GM21381 (cell line): Measurements from ENCODE around the gene CNGB1.
"Not testable (repeated sequence)": the region's sequence is repeated elsewhere in the genome, so short reads cannot be mapped to it uniquely, and the experiment has no call there.

Experiments used
- ATAC-seq: cut with Tn5 transposase; IDR thresholded peaks from one replicate; pipeline ENCODE4 v1.9.1; 2021; ENCODE audit warnings: mild to moderate bottlenecking, moderate library complexity; ENCODE audit not compliant: unreplicated experiment

Gene CNGB1

GRCh38 chr16:57956270-57956808 is 14.6 kb downstream of the CNGB1 start:
- ATAC-seq: no peak

DNA sequence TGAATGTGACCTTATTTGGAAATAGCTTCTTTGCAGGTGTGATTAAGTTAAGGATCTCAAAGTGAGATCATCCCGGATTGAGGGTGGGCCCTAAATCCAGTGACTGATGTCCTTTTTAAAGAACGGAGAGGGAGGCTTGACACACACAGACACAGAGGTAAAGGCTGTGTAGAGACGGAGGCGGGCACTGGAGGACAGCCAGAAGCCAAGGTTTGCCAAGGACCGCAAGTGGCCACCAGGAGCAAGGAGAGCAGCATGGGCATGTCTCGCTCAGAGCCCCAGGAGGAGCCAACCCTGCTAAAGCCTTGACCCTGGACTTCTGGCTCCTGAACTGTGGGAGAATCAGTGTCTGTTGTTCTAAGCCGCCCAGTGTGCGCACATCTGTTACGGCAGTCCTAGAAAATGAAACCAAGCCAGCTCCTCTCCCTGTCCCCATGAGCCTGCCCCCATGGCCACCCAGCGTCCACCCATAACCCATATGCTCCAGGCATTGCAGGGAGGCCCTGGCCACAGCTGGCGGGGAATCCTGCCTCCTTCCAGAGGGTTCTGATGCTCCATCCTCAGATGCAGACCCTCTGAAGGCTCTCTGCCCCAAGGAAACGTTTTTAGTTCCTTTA is 15.2 kb downstream of the CNGB1 start:
- no peak for ATAC-seq

GRCh38 chr16:57953857-57954256 is 17.1 kb downstream of the CNGB1 start:
- no peak for ATAC-seq

DNA sequence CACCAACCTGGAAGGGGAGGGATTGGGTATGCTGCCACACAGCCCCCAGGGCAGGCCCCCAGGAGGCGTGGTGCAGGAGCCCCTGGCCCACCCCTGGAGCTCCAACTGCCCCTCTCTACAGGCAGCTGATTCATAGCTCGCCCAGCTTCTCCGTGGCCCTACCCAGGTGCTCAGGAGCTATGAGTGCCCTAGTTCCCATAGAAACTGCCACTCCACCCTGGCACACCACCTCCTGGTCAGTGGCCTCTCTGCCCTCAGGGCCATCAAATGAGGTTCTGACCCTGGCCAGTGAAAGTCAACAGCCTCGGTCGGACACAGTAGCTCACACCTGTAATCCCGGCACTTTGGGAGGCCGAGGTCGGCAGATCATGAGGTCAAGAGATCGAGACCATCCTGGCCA is 18.0 kb downstream of the CNGB1 start:
- ATAC-seq: no peak

DNA sequence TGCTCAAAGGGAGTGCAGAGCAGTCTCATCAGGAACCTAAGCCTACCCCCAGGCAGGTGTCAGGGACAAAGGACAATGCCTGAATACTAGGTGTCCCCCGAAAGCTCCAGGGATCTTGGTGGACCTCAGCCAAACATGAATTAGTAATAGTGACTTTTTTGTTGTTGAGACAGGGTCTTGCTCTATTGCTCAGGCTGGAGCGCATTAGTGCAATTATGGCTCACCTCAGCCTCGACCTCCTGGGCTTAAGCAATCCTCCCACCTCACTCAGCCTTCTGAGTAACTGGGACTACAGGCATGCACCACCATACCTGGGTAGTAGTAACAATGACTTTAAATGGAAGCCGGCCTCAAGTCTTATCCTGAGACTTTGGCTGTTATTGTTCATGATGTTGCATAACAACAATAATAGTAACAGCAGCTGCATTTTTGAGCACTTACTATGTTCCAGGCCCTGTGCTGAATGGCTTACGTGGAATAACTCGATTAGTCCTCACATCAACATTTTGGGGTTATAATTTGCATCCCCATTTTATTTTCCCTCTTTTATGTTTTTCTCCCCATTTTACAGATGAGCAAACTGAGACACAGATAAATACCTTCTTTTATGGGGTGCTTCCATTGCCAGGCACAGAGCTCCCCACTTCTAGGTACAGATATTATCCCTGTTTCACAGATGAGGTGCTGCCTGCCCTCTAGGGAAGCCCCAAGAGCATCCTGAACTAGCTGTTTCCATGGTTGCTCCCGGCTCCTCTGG is 19.5 kb downstream of the CNGB1 start:
- ATAC-seq: no peak

GRCh38 chr16:57950382-57950781 is 20.5 kb downstream of the CNGB1 start:
- ATAC-seq: no peak

GRCh38 chr16:57949595-57950238 is 21.2 kb downstream of the CNGB1 start:
- ATAC-seq: no peak

DNA sequence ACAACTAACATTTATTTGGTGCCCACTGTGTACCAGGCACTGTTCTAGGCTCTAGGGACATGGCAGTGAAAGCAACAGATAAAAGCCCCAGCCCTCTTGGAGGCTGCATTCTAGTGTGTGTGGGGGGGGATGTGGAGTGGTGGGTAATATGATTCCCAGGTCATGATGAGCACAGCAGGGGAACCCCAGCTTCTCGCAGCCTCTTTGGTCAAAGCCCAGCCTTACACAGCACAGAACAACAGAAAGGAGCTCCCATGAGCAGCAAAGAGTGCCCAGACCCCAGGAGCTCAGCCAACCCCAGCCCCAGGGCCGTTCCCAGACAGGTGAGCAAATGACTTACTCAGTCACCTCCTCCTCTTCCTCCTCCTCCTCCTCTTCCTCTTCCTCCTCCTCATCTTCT is 21.9 kb downstream of the CNGB1 start:
- no peak for ATAC-seq

DNA sequence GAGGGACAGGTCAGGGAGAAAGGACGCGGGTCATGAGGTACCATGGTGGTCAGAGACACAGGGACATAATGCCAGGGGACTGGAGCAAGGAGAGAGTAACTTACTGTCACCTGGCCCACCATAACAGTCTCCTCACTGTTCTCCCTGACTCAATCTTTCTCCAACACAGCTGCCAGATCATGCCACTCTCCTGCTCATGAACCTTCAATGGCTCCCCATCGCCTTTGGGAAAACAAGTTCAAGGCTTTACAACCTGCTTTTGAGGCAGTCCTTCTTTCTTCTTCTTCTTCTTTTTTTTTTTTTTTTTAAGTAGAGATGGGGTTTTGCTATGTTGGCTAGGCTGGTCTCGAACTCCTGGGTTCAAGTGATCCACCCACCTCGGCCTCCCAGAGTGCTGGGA is 22.9 kb downstream of the CNGB1 start:
- ATAC-seq: no peak

GRCh38 chr16:57947261-57947660 is 23.7 kb downstream of the CNGB1 start:
- ATAC-seq: no peak

DNA sequence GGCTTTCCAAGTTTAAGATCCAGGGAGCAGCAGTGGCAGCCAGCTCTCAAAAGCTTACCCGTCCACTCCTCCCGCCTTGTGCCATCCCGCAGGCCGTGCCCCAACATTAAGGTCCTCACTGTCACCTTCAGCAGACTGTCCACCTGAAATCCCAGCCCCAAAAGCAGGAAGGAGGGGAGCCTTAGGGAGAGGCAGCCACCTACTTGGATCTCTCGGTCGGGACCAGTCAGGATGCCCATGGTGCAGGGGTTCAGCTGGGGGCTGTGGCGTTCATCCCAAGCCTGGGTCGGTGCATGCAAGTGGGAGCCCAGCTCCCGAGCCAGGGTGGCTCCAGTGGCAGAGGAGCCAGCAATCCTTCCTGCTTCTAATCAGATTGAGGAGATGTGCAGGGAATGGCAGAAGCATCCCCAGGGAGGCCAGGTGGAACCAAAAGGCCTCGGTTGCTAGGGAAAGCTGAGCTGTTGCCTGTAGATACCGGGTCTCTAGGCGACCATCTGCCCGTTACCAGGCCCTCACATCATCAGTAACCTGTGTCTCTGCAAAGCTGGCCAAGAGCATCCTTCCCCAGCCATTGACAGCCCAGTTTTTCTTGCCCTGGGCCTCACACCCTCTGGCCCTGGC is 24.6 kb downstream of the CNGB1 start:
- ATAC-seq: no peak

GRCh38 chr16:57945740-57946138 is 25.2 kb downstream of the CNGB1 start:
- no peak for ATAC-seq

DNA sequence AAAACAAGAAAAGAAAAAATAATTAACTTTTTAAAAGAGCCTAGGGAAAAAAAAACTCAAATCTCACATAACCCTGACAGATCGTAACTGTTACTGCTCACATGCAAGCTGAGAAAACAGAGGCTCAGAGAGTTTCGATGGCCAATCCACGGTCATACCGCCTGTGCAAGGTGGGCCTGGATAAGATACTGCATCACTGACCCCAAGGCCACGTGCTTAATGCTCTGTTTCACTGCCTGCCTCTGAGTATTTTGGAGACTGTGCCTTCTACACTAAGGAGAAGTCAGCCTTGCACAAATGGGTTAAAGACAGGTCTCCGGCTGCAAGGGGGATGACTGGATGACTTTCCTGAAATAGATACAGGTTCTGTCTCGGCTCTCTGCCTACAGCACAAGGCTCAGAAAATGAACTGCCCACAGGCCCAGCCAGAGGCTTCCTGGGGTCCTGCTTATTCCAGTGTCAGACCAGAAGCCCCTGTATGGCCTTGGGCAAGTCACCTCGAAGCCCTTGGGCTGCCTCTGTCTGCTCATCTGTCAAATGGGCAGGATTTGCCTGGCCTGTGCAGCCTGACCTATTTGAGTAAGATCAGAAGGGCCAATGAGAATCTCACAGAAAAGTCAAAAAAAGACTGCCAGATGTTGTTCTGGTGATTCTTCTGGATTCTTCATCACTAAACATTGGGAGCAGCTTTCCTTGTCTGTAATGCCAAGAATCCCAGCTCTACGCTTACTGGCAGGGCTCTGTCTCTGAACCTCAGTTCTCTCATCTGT is 25.8 kb downstream of the CNGB1 start:
- ATAC-seq: no peak

- ATAC-seq: not testable (repeated sequence)
Measured at GRCh38 chr16:57943381-57943780, 27.5 kb downstream of the CNGB1 start.

DNA sequence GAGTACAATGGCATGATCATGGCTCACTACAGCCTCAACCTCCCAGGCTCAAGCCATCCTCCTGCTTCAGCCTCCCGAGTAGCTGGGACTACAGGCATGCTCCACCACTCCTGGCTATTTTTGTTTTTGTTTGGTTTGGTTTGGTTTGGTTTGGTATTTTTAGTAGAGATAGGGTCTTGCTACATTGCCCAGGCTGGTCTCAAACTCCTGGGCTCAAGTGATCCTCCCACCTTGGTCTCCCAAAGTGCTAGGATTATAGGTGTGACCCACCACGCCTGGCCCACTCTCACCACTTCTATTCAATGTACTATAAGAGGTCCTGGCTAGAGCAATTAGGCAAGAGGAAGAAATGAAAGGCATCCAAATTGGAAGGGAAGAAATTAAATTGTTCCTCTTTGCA is 29.0 kb downstream of the CNGB1 start:
- not testable (repeated sequence) for ATAC-seq

GRCh38 chr16:57941016-57941664 is 29.8 kb downstream of the CNGB1 start:
- no peak for ATAC-seq

DNA sequence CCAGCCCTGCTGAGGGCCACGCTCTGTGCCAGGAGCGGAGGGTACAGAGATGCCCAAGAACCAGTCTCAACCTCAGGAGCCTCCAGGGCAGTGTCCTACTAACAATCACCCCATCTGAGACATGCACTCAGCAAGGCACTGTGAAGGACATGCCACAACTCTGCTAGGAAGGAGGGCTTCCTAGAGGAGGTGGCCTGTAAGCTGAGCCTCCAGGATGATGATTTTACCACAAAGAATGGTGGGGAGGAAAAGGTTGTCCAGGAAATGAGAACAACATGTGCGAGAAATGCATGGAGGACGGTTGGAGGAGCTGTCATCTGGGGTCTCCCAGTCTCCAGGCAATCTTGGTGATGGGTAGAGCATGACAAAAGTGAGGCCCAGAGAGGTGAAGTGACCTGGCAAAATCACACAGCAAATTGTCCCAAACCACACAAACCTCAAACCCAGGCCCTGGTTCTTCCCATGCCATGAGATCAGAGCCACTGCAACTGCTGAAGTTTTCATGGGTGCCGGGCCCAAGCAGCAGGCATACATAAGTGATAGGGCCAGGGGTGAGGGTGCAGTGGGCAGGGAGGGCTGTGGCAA is 30.5 kb downstream of the CNGB1 start:
- no peak for ATAC-seq

DNA sequence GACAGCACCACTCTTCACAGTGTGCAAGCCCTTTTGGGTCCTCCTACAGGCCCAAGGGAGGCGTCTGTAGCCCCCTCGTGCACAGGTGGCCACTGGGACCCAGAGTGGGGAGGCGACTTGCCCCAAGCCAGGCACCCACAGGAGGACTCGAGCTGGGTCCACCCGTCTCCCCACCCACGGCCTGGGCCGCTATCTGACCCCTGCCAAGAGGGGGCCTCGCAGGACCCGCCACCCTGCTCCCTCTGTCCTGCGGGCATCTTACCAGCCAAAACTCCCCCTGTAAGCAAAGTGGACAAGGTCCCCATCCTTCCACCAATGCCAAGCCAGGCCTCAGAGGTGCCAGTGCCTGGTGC is 31.1 kb downstream of the CNGB1 start:
- ATAC-seq: no peak

DNA sequence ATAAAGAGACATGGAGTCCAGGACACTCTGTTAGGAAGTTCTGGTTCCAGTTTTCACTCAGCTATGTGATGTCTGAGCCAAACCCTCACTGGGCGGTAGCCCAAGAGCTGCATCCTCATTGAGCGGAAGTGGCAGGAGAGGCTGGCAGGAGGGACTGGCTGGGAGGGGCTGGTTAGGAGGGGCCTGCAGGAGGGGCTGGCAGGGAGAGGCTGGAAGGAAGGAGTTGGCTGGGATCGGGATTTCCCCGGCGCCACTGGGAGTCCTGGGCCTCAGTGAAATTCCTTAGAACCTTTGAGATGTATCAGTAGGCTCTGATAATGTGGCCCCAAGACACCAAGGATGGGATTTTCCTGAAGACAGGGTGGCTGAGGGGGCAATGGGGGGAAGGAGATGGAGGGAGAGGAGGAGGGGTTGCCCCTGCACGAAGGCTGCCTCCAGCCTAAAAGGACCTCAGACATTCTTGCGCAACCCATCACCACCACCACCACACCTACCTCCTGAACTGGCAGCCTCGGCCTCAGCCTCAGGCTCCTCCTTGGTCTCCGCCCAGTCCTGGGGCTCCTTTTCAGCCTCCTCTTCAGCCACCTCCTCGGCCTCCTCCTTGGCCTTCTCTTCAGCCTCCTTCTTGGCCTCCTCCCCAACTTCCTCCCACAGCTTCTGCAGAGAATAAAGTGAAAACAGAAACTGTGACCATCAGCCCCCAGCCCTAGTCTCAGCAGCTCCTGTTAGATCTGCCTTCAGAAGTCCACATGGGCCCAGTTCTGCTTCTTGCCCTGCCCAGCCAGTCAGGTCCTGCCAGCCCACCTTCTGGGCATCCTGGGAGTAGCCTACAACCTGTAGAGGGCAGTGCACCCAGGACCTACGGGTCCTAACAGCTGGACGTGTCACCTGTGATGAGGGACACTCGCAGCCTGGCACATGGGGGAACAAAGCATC is 31.7 kb downstream of the CNGB1 start:
- ATAC-seq: no peak
